ENCODE data around the gene CLDN11.
A peak's percentile ranks its signal among the peaks of the same experiment; 100 is the strongest.

The CLDN11 gene

GRCh38 chr3:170418422-170419398 is at the start of gene CLDN11:
Gene CLDN11, plus strand, starts transcription at chr3:170418868. Its CDS starts 199 bp downstream, at chr3:170419067.
- DNase-seq: peak in 1 of 2 experiments; percentile 37

- DNase-seq: no peak
These were observed 49.7 kb upstream of the CLDN11 start for GRCh38 chr3:170368921-170369320.

GRCh38 chr3:170372190-170372879 is 46.3 kb upstream of the CLDN11 start:
- no peak for DNase-seq

- no peak for DNase-seq
These were observed 35.1 kb upstream of the CLDN11 start for GRCh38 chr3:170383567-170383966.

- DNase-seq: no peak
These were observed 32.2 kb upstream of the CLDN11 start for GRCh38 chr3:170386468-170386867.

GRCh38 chr3:170387950-170388349 is 30.7 kb upstream of the CLDN11 start:
- no peak for DNase-seq

GRCh38 chr3:170391108-170391507 is 27.6 kb upstream of the CLDN11 start:
- DNase-seq: no peak

- no peak for DNase-seq
These were observed 21.0 kb upstream of the CLDN11 start for GRCh38 chr3:170397685-170398084.

GRCh38 chr3:170405101-170405500 is 13.6 kb upstream of the CLDN11 start:
- DNase-seq: no peak

- DNase-seq: no peak
These were observed 8.1 kb upstream of the CLDN11 start for GRCh38 chr3:170410428-170411029.

- no peak for DNase-seq
These were observed 5.4 kb upstream of the CLDN11 start for GRCh38 chr3:170413291-170413690.

- peak; percentile 28 to 53 for DNase-seq
These were observed 4.4 kb upstream of the CLDN11 start for GRCh38 chr3:170414202-170414663.

GRCh38 chr3:170417090-170417489 is 1.6 kb upstream of the CLDN11 start:
- no peak for DNase-seq

- DNase-seq: peak in 1 of 2 experiments; percentile 40
These were observed 954 bp downstream of the CLDN11 start for GRCh38 chr3:170419557-170420087.

- no peak for DNase-seq
These were observed 1.7 kb downstream of the CLDN11 start for GRCh38 chr3:170420307-170420821.

- DNase-seq: no peak
These were observed 2.5 kb downstream of the CLDN11 start for GRCh38 chr3:170421111-170421641.

- no peak for DNase-seq
These were observed 3.1 kb downstream of the CLDN11 start for GRCh38 chr3:170421758-170422157.

GRCh38 chr3:170423001-170423615 is 4.4 kb downstream of the CLDN11 start:
- DNase-seq: no peak

- no peak for DNase-seq
These were observed 6.2 kb downstream of the CLDN11 start for GRCh38 chr3:170424879-170425278.

- no peak for DNase-seq
These were observed 7.0 kb downstream of the CLDN11 start for GRCh38 chr3:170425491-170426239.

GRCh38 chr3:170426240-170426797 is 7.7 kb downstream of the CLDN11 start:
- no peak for DNase-seq
